Spleen (tissue), 11 donors: ENCODE data around the gene WDR88. TPM values are rescaled to one million over a fixed set of nuclear protein-coding genes. Genes with fewer than 3 reads are reported as not detected.

ENCODE experiments used
- DNase-seq: peaks from one replicate; pipeline ENCODE4 v3.0.0-alpha.2; 2020
- H3K27ac ChIP-seq, 8 donors: fragments of 200-600 bp; sonication (generic) in 7 of 8; 1 replicate in 4 of 8; 2 replicates in 4 of 8; pipeline versions ENCODE4 v1.5.0 to v1.8.0; 2016 to 2021; ENCODE audit warnings: inconsistent platforms in 4 of 8, mild to moderate bottlenecking in 4 of 8, moderate library complexity in 1 of 8
- H3K27me3 ChIP-seq, 7 donors: fragments of 200-600 bp; sonication (generic) in 6 of 7; replicated peaks in 1 of 7; 1 replicate in 4 of 7; 2 replicates in 3 of 7; pipeline versions ENCODE4 v1.5.0 to v1.8.0; 2016 to 2021; ENCODE audit warnings: inconsistent platforms in 3 of 7, mild to moderate bottlenecking in 1 of 7
- H3K36me3 ChIP-seq, 6 donors: fragments of 200-600 bp; sonication (generic) in 5 of 6; 1 replicate in 4 of 6; 2 replicates in 2 of 6; pipeline versions ENCODE4 v1.5.0 to v1.8.0; 2016 to 2021; ENCODE audit warnings: inconsistent platforms in 2 of 6
- H3K4me1 ChIP-seq, 6 donors: fragments of 200-600 bp; sonication (generic) in 5 of 6; 1 replicate in 3 of 6; 2 replicates in 3 of 6; pipeline versions ENCODE4 v1.5.0 to v1.8.0; 2016 to 2021; ENCODE audit warnings: inconsistent platforms in 3 of 6
- H3K4me3 ChIP-seq, 8 donors: fragments of 200-600 bp; sonication (generic) in 7 of 8; 1 replicate in 4 of 8; 2 replicates in 4 of 8; pipeline versions ENCODE4 v1.5.0 to v1.8.0; 2016 to 2021; ENCODE audit warnings: inconsistent platforms in 4 of 8, mild to moderate bottlenecking in 4 of 8, moderate library complexity in 2 of 8
- H3K9me3 ChIP-seq, 8 donors: fragments of 200-600 bp; sonication (generic) in 7 of 8; 1 replicate in 4 of 8; 2 replicates in 4 of 8; pipeline versions ENCODE4 v1.5.0 to v1.8.0; 2016 to 2021; ENCODE audit warnings: inconsistent platforms in 4 of 8
- CTCF ChIP-seq, 11 experiments: fragments of 200-600 bp in 7 of 11; fragments of 450-650 bp in 4 of 11; sonication (generic) in 4 of 11; IDR thresholded peaks in 8 of 11; conservative IDR thresholded peaks in 3 of 11; 1 replicate in 7 of 11; 2 replicates in 4 of 11; pipeline versions ENCODE4 v1.4.0 to v1.8.0; 2016 to 2021; ENCODE audit warnings: antibody characterized with exemption in 11 of 11, inconsistent platforms in 4 of 11, mild to moderate bottlenecking in 1 of 11
- POLR2A ChIP-seq, 3 donors: fragments of 450-650 bp; IDR thresholded peaks; one replicate each; pipeline ENCODE4 v1.5.1; 2017; ENCODE audit warnings: antibody characterized with exemption in 3 of 3, mild to moderate bottlenecking in 1 of 3
- POLR2AphosphoS5 ChIP-seq, 3 donors: sonication (generic); formaldehyde crosslinking; IDR thresholded peaks; one replicate each; pipeline ENCODE4 v1.5.1; 2017; ENCODE audit warnings: antibody characterized with exemption in 3 of 3
- WGBS, 5 donors: extraction: QIAGEN DNeasy Blood & Tissue Kit in 3 of 5; methylation state at CpG; one replicate each; pipeline versions ENCODE4 v1.1.5 to v1.1.7; 2013 to 2018; 5-methylcytosine and 5-hydroxymethylcytosine counted together
- intact Hi-C: fragments of 100-400 bp; cut with DNase I; formaldehyde crosslinking; loops from one replicate; pipeline ENCODE4 v1.15.0; 2023; ENCODE audit warnings: low total_unique reads
- polyA plus RNA-seq, 3 donors: library from polyadenylated mRNA; stranded (reverse); fragments of 200-250 nt; gene quantifications; one replicate each; pipeline ENCODE4 v1.2.1, GENCODE V29; 2013
- total RNA-seq, 7 donors: library from RNA; depleted of rRNA in 3 of 7; stranded (reverse); fragments of >200 nt in 3 of 7; fragmentation: NEBNext Ultra II Directional in 4 of 7; extraction: Animal tissue kit (Norgen Biotek cat#: 25700) in 4 of 7; gene quantifications; one replicate each; pipeline versions ENCODE4 v1.1.0 to v1.2.1, GENCODE V29; 2016 to 2021
- donor health status: healthy with polysubstance abuse.
- donor health status: DM: no; HTN: no; CAD: no; lungs with moderate emphysema.
- donor health status: DM: no; HTN: no; CAD: no.
- donor health status: Bipolar disorder and iron deficiency.
- donor health status: healthy.
- donor health status: DM: no; HTN: no; CAD: no.
- donor health status: DM: yes; HTN: yes; CAD: no.

The WDR88 gene
- total and polyA plus RNA-seq, 10 donors: 0.07 TPM; not detected in 9

- H3K9me3 ChIP-seq: no peaks in the 10 kb centered on the region
- no peak for DNase-seq
- TF ChIP-seq POLR2A (IDR thresholded peaks at IDR 0.05): no peak
- TF ChIP-seq POLR2AphosphoS5 (IDR thresholded peaks at IDR 0.05): no peak
- no peak for TF ChIP-seq CTCF (IDR thresholded peaks at IDR 0.05 in 8 of 11, conservative IDR thresholded peaks at IDR 0.05 in 3 of 11)
- H3K36me3 ChIP-seq: no peaks in the 10 kb centered on the region
- no peak overlapping the region for H3K4me3 ChIP-seq
- H3K27me3 ChIP-seq: peaks cover 0 to 33% (median 1%) of the 10 kb centered on the region in 7 donors
- intact Hi-C loops: no loop called here
- WGBS, 5 donors: 56 to 86% (median 73%) methylated on average over 9 to 12 of the region's 12 CpGs
- H3K4me1 ChIP-seq: no peaks in the 10 kb centered on the region
- H3K27ac ChIP-seq: no peak overlapping the region
These were observed 84.4 kb downstream of the WDR88 start for GRCh38 chr19:33216198-33216830.

GRCh38 chr19:33217881-33218280, 86.0 kb downstream of the WDR88 start:
- 82 to 95% (median 92%) methylated on average over 8 of the region's 8 CpGs for WGBS, 5 donors
- intact Hi-C loops: no loop called here
- Histone ChIP-seq H3K4me1 (no peaks in the 10 kb centered on the region), H3K27ac (no peak overlapping the region), H3K36me3 (no peaks in the 10 kb centered on the region), H3K9me3 (no peaks in the 10 kb centered on the region), H3K27me3 (peaks cover 0 to 49% (median 11%) of the 10 kb centered on the region in 7 donors), H3K4me3 (no peak overlapping the region)
- DNase-seq: no peak
- no peak for TF ChIP-seq CTCF (IDR thresholded peaks at IDR 0.05 in 8 of 11, conservative IDR thresholded peaks at IDR 0.05 in 3 of 11)
- TF ChIP-seq POLR2A (IDR thresholded peaks at IDR 0.05): no peak
- TF ChIP-seq POLR2AphosphoS5 (IDR thresholded peaks at IDR 0.05): no peak

GRCh38 chr19:33219261-33219815, 87.4 kb downstream of the WDR88 start:
- WGBS, 5 donors: 63 to 78% (median 69%) methylated on average over 8 to 12 of the region's 12 CpGs
- intact Hi-C loops: no loop called here

More at GRCh38 chr19:33219261-33219815, 87.4 kb downstream of the WDR88 start:
- DNase-seq: no peak
- H3K4me3 ChIP-seq: no peak overlapping the region
- H3K4me1 ChIP-seq: no peaks in the 10 kb centered on the region
- H3K27me3 ChIP-seq: peaks cover 0 to 63% (median 16%) of the 10 kb centered on the region in 7 donors
- no peaks in the 10 kb centered on the region for H3K36me3 ChIP-seq
- no peak overlapping the region for H3K27ac ChIP-seq
- no peak for TF ChIP-seq POLR2A (IDR thresholded peaks at IDR 0.05)
- TF ChIP-seq POLR2AphosphoS5 (IDR thresholded peaks at IDR 0.05): no peak
- TF ChIP-seq CTCF (IDR thresholded peaks at IDR 0.05 in 8 of 11, conservative IDR thresholded peaks at IDR 0.05 in 3 of 11): no peak
- H3K9me3 ChIP-seq: no peaks in the 10 kb centered on the region
